Measurements from ENCODE around the gene TMEM140.
"Not testable (repeated sequence)": the region's sequence is repeated elsewhere in the genome, so short reads cannot be mapped to it uniquely, and the experiment has no call there.

Gene TMEM140

GRCh38 chr7:135204876-135205275, 57.0 kb downstream of the TMEM140 start:
- Histone ChIP-seq H3K9me3 (ENCODE audit: control insufficient read depth, low read length) (no peaks in the 10 kb centered on the region), H3K9ac (ENCODE audit: low read length) (no peak overlapping the region), H3K27me3 (ENCODE audit: control insufficient read depth, insufficient read depth, low read length) (no peaks in the 10 kb centered on the region), H3K36me3 (ENCODE audit: control insufficient read depth, insufficient read depth, low read length) (no peaks in the 10 kb centered on the region), H3K4me3 (ENCODE audit: low read length) (no peak overlapping the region), H3K4me1 (ENCODE audit: control insufficient read depth, insufficient read depth, low read length) (peaks cover 10% of the 10 kb centered on the region)

GRCh38 chr7:135205850-135206249, 58.0 kb downstream of the TMEM140 start:
- H3K9me3 ChIP-seq (ENCODE audit: control insufficient read depth, low read length), result no peaks in the 10 kb centered on the region
- H3K27me3 ChIP-seq (ENCODE audit: control insufficient read depth, insufficient read depth, low read length), result no peaks in the 10 kb centered on the region
- no peak overlapping the region for H3K9ac ChIP-seq (ENCODE audit: low read length)
- H3K4me1 ChIP-seq (ENCODE audit: control insufficient read depth, insufficient read depth, low read length), result peaks cover 15% of the 10 kb centered on the region
- H3K36me3 ChIP-seq (ENCODE audit: control insufficient read depth, insufficient read depth, low read length), result no peaks in the 10 kb centered on the region
- no peak overlapping the region for H3K4me3 ChIP-seq (ENCODE audit: low read length)

- no peaks in the 10 kb centered on the region for H3K9me3 ChIP-seq (ENCODE audit: control insufficient read depth, low read length)
- H3K36me3 ChIP-seq (ENCODE audit: control insufficient read depth, insufficient read depth, low read length), result no peaks in the 10 kb centered on the region
- H3K27me3 ChIP-seq (ENCODE audit: control insufficient read depth, insufficient read depth, low read length), result no peaks in the 10 kb centered on the region
- no peak overlapping the region for H3K4me3 ChIP-seq (ENCODE audit: low read length)
- H3K9ac ChIP-seq (ENCODE audit: low read length), result no peak overlapping the region
- peaks cover 15% of the 10 kb centered on the region for H3K4me1 ChIP-seq (ENCODE audit: control insufficient read depth, insufficient read depth, low read length)
Measured at GRCh38 chr7:135206941-135207391, 59.1 kb downstream of the TMEM140 start.

- Histone ChIP-seq H3K9me3 (ENCODE audit: control insufficient read depth, low read length) (no peaks in the 10 kb centered on the region), H3K4me1 (ENCODE audit: control insufficient read depth, insufficient read depth, low read length) (peaks cover 15% of the 10 kb centered on the region), H3K9ac (ENCODE audit: low read length) (no peak overlapping the region), H3K36me3 (ENCODE audit: control insufficient read depth, insufficient read depth, low read length) (no peaks in the 10 kb centered on the region), H3K4me3 (ENCODE audit: low read length) (no peak overlapping the region), H3K27me3 (ENCODE audit: control insufficient read depth, insufficient read depth, low read length) (no peaks in the 10 kb centered on the region)
Measured at GRCh38 chr7:135207406-135208101, 59.7 kb downstream of the TMEM140 start.

GRCh38 chr7:135208102-135208793, 60.4 kb downstream of the TMEM140 start:
- H3K4me3 ChIP-seq (ENCODE audit: low read length), result no peak overlapping the region
- H3K9ac ChIP-seq (ENCODE audit: low read length), result no peak overlapping the region
- peaks cover 15% of the 10 kb centered on the region for H3K4me1 ChIP-seq (ENCODE audit: control insufficient read depth, insufficient read depth, low read length)
- no peaks in the 10 kb centered on the region for H3K36me3 ChIP-seq (ENCODE audit: control insufficient read depth, insufficient read depth, low read length)
- no peaks in the 10 kb centered on the region for H3K9me3 ChIP-seq (ENCODE audit: control insufficient read depth, low read length)
- H3K27me3 ChIP-seq (ENCODE audit: control insufficient read depth, insufficient read depth, low read length), result no peaks in the 10 kb centered on the region

- H3K27me3 ChIP-seq (ENCODE audit: control insufficient read depth, insufficient read depth, low read length), result no peaks in the 10 kb centered on the region
- no peak overlapping the region for H3K4me3 ChIP-seq (ENCODE audit: low read length)
- H3K9me3 ChIP-seq (ENCODE audit: control insufficient read depth, low read length), result no peaks in the 10 kb centered on the region
- H3K4me1 ChIP-seq (ENCODE audit: control insufficient read depth, insufficient read depth, low read length), result peaks cover 15% of the 10 kb centered on the region
- no peaks in the 10 kb centered on the region for H3K36me3 ChIP-seq (ENCODE audit: control insufficient read depth, insufficient read depth, low read length)
- H3K9ac ChIP-seq (ENCODE audit: low read length), result no peak overlapping the region
Measured at GRCh38 chr7:135209225-135209834, 61.5 kb downstream of the TMEM140 start.

GRCh38 chr7:135210888-135211178, 63.0 kb downstream of the TMEM140 start:
- Histone ChIP-seq H3K4me3 (ENCODE audit: low read length) (peak overlapping the region; percentile 75), H3K4me1 (ENCODE audit: control insufficient read depth, insufficient read depth, low read length) (peaks cover 15% of the 10 kb centered on the region), H3K27me3 (ENCODE audit: control insufficient read depth, insufficient read depth, low read length) (no peaks in the 10 kb centered on the region), H3K9me3 (ENCODE audit: control insufficient read depth, low read length) (no peaks in the 10 kb centered on the region), H3K36me3 (ENCODE audit: control insufficient read depth, insufficient read depth, low read length) (no peaks in the 10 kb centered on the region), H3K9ac (ENCODE audit: low read length) (peak overlapping the region; percentile 91)

GRCh38 chr7:135211179-135211945, 63.5 kb downstream of the TMEM140 start, which contains the start of gene WDR91:
Gene WDR91, minus strand, starts transcription at chr7:135211526. Its CDS starts 24 bp downstream, at chr7:135211502.
- H3K4me1 ChIP-seq (ENCODE audit: control insufficient read depth, insufficient read depth, low read length), result peaks cover 15% of the 10 kb centered on the region
- H3K4me3 ChIP-seq (ENCODE audit: low read length), result peak within 1 kb of the TSS; percentile 75
- no peaks in the 10 kb centered on the region for H3K27me3 ChIP-seq (ENCODE audit: control insufficient read depth, insufficient read depth, low read length)

GRCh38 chr7:135211946-135212685, 64.2 kb downstream of the TMEM140 start:
- H3K27me3 ChIP-seq (ENCODE audit: control insufficient read depth, insufficient read depth, low read length); H3K9me3 ChIP-seq (ENCODE audit: control insufficient read depth, low read length); H3K36me3 ChIP-seq (ENCODE audit: control insufficient read depth, insufficient read depth, low read length): not testable (repeated sequence)
- Histone ChIP-seq H3K4me1 (ENCODE audit: control insufficient read depth, insufficient read depth, low read length) (peaks cover 15% of the 10 kb centered on the region), H3K9ac (ENCODE audit: low read length) (peak overlapping the region; percentile 61), H3K4me3 (ENCODE audit: low read length) (peak overlapping the region; percentile 57)

More at GRCh38 chr7:135211179-135211945, 63.5 kb downstream of the TMEM140 start, which contains the start of gene WDR91:
- H3K9me3 ChIP-seq (ENCODE audit: control insufficient read depth, low read length), result no peaks in the 10 kb centered on the region
- no peaks in the 10 kb centered on the region for H3K36me3 ChIP-seq (ENCODE audit: control insufficient read depth, insufficient read depth, low read length)
- H3K9ac ChIP-seq (ENCODE audit: low read length), result peak within 1 kb of the TSS; percentile 91

- no peaks in the 10 kb centered on the region for H3K36me3 ChIP-seq (ENCODE audit: control insufficient read depth, insufficient read depth, low read length)
- H3K4me3 ChIP-seq (ENCODE audit: low read length), result no peak overlapping the region
- H3K9me3 ChIP-seq (ENCODE audit: control insufficient read depth, low read length), result no peaks in the 10 kb centered on the region
- no peak overlapping the region for H3K9ac ChIP-seq (ENCODE audit: low read length)
- peaks cover 11% of the 10 kb centered on the region for H3K4me1 ChIP-seq (ENCODE audit: control insufficient read depth, insufficient read depth, low read length)
- H3K27me3 ChIP-seq (ENCODE audit: control insufficient read depth, insufficient read depth, low read length), result no peaks in the 10 kb centered on the region
Measured at GRCh38 chr7:135213831-135214230, 66.0 kb downstream of the TMEM140 start.

GRCh38 chr7:135215180-135215579, 67.3 kb downstream of the TMEM140 start:
- H3K4me3 ChIP-seq (ENCODE audit: low read length), result no peak overlapping the region
- H3K9ac ChIP-seq (ENCODE audit: low read length), result no peak overlapping the region
- H3K9me3 ChIP-seq (ENCODE audit: control insufficient read depth, low read length), result no peaks in the 10 kb centered on the region
- H3K4me1 ChIP-seq (ENCODE audit: control insufficient read depth, insufficient read depth, low read length), result peaks cover 9% of the 10 kb centered on the region
- H3K27me3 ChIP-seq (ENCODE audit: control insufficient read depth, insufficient read depth, low read length), result no peaks in the 10 kb centered on the region
- no peaks in the 10 kb centered on the region for H3K36me3 ChIP-seq (ENCODE audit: control insufficient read depth, insufficient read depth, low read length)

Data from mucosa of stomach (tissue), 1 donor.